ENCODE data around the gene FBXO38.
"Not testable (repeated sequence)": the region's sequence is repeated elsewhere in the genome, so short reads cannot be mapped to it uniquely, and the experiment has no call there.

The FBXO38 gene

DNA sequence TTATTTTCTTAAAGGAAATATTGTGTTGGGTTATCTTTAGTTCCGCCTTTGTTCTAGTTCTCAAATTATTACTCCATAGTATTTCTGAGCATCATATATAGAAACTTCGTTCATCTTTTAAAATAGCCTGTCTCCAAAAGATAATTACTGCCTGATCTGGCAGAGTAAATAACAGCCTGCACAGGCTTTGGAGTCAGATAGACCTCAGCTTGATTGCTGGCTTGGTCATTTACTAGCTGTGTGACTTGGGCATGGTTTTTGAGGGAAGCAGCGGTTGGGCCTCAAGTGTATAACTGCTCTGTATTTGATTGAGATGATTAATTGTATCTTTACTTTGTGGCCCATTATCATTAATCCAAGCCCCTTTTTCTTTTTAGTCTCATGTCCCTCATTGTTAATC is 50.1 kb downstream of the FBXO38 start:
- DNase-seq = no peak

DNA sequence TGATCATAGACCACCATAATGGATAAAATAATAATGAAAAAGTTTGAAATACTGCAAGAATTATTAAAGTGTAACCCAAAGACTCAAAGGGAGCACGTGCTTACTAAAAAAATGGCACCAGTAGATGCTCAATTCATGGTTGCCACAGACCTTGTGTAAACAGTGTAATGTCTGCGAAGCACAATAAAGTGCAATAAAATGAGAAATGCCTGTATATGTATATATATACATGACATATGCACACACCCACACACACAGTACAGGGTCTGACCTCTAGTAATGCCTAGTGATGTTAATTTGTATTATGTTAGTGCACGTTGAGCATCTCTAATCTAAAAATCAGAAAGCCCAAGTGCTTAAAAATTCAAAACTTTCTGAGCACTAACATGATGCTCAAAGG is 52.3 kb downstream of the FBXO38 start:
- no peak for DNase-seq

GRCh38 chr5:148437249-148437648 is 53.5 kb downstream of the FBXO38 start:
- DNase-seq = no peak

DNA sequence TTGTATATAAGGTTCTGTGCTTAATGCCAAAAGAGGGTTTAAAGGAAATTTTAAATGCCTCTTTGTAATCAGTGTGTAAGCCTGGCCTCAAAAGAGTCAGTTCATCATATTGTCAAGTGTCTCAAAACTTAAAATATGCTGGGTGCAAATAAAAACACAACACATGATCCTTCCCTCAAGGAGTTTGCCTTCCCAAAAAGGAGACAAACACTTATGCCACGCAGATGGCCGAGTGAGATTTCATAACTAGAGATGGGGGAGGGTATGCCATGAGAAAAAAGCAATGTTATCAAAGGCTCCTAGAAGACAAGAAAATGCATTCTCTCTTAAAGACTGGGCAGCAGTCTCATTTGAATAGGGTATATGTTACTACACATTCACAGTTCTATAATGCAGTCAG is 55.2 kb downstream of the FBXO38 start:
- DNase-seq = no peak

DNA sequence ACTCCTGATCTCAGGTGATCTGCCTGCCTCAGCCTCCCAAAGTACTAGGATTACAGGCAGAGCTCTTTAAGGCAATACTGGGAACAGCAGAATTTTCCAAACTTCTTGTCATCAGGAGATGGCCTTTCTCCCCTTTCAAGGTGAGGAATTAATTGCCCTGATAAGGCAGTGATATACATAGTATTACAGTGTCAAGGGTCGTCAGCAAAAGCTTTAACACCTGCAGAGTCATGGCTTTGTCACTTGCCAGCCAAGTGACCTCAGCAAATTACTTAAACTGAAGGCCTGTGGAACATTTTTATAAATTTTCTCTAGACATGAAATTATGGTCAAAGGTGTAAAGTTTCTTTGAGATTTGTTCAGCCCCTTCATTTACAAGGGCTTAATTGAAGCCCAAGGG is 59.5 kb downstream of the FBXO38 start:
- DNase-seq = no peak

GRCh38 chr5:148443998-148444397 is 60.2 kb downstream of the FBXO38 start:
- DNase-seq = peak; percentile 35 to 66

DNA sequence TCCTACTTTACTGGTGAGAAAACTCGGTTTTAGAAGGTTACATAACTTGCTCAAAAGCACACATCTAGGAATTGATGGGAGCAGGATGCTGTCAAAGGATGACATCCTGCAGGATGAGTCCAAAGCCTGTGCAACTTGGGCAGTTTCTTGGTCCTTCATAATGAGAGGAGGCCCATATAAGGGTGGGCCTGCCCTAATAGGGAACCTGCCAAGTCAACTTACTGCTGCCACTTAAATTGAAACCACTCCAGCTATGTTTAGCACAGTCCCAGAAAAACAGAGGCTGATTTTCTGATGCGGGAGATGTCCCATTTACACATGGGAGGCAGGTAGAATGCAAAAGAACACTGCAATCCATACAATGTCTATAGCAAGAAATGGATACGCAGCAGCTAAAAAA is 61.8 kb downstream of the FBXO38 start:
- DNase-seq = no peak

GRCh38 chr5:148446611-148447010 is 62.9 kb downstream of the FBXO38 start:
- DNase-seq = no peak

DNA sequence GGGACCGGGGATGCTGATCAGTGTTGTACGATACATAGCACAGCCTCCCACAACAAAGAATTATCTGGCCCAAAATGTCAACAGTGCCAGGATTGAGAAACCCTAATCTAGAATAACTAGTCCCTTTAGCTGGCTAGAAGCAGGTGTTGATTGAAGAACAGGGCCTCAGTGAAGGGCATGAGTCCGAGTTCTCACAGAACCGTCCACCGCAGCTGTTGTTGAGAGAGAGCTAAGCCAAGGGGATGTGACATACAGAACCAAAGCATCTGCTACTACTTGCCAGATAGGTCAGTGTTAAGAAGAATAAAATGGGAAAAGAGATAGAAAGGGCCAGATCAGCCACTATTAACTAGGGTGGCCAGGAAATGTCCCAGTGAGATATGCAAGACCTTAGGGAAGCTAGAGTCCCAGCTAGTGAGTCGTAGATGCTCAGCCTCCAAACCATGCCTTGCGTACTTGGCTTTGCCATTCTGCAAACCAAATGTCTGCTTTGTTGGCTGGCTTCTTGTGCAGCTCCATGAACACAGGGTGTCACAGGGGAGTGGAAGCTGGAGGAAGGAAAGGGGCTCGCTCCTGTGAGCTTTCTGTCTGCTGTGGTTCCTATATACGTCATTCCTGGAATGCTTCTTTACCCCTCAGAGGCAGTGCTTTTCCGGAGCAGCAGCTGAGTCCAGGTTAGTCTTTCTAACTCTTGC is 68.9 kb downstream of the FBXO38 start:
- DNase-seq = no peak

- DNase-seq = no peak
Measured at GRCh38 chr5:148454576-148454975, 70.8 kb downstream of the FBXO38 start.

DNA sequence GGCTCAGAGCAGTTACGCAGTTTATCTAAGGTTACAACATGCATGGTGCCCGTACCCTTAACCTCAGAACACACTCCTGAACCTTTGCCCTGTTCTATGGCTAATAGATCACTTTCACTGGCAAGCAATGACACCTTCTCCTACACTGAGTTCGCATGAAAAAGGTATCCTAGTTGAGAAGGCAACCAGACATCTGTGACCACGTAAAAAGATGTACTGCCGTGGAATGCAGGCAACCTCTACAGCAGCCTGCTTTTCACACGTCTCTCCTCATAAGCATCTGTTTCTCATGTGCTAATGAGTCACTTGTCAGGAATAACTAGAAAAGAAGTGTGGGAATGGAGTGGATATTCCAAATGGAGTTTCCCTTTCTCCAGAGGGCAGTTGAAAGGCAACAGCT is 71.4 kb downstream of the FBXO38 start:
- no peak for DNase-seq

- DNase-seq = peak in 1 of 2 experiments; percentile 9
Measured at GRCh38 chr5:148457183-148457620, 73.4 kb downstream of the FBXO38 start.

- DNase-seq = no peak
Measured at GRCh38 chr5:148458036-148458888, 74.5 kb downstream of the FBXO38 start.

- no peak for DNase-seq
Measured at GRCh38 chr5:148459669-148460068, 75.9 kb downstream of the FBXO38 start.

- DNase-seq = no peak
Measured at GRCh38 chr5:148465381-148466235, 81.8 kb downstream of the FBXO38 start.

GRCh38 chr5:148466236-148466580 is 82.5 kb downstream of the FBXO38 start:
- no peak for DNase-seq

- DNase-seq = no peak
Measured at GRCh38 chr5:148467958-148468357, 84.2 kb downstream of the FBXO38 start.

DNA sequence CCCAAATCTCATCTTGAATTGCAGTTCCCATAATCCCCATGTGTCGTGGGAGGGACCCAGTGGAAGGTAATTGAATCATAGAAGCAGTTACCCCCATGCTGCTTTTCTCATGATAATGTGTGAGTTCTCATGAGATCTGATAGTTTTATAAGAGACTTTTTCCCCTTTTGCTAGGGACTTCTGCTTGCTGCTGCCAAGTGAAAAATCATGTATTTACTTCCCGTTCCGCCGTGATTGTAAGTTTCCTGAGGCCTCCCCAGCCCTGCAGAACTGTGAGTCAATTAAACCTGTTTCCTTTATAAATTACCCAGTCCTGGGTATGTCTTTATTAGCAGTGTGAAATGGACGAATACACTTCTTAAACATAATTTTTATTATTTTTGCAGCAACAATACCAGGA is 85.0 kb downstream of the FBXO38 start:
- not testable (repeated sequence) for DNase-seq

- no peak for DNase-seq
Measured at GRCh38 chr5:148469501-148469935, 85.8 kb downstream of the FBXO38 start.

GRCh38 chr5:148471379-148471778 is 87.6 kb downstream of the FBXO38 start:
- DNase-seq = no peak

- no peak for DNase-seq
Measured at GRCh38 chr5:148474025-148474511, 90.3 kb downstream of the FBXO38 start.

- no peak for DNase-seq
Measured at GRCh38 chr5:148476302-148476701, 92.5 kb downstream of the FBXO38 start.

- no peak for DNase-seq
Measured at GRCh38 chr5:148477429-148477828, 93.7 kb downstream of the FBXO38 start.

All from NCI-H446 (cell line).